Subcutaneous adipose tissue (tissue), 4 donors: Measurements from ENCODE around the gene TMUB2. TPM values are rescaled to one million over a fixed set of nuclear protein-coding genes. Genes with fewer than 3 reads are reported as not detected.

Experiments
- total RNA-seq, 4 donors: library from RNA; depleted of rRNA; stranded (reverse); fragments of >200 nt; gene quantifications; one replicate each; pipeline ENCODE4 v1.1.0, GENCODE V29; 2016
- TF ChIP-seq, protein P1 (sequence below): fragments of 450-650 bp; IDR thresholded peaks from one replicate; pipeline ENCODE4 v1.5.1; 2016; ENCODE audit warnings: low read depth, mild to moderate bottlenecking, control low read depth, antibody characterized with exemption, moderate library complexity

The TMUB2 gene
- total RNA-seq, 4 donors from 2014 or later = 26.6 to 36.0 (median 33.2) TPM

DNA sequence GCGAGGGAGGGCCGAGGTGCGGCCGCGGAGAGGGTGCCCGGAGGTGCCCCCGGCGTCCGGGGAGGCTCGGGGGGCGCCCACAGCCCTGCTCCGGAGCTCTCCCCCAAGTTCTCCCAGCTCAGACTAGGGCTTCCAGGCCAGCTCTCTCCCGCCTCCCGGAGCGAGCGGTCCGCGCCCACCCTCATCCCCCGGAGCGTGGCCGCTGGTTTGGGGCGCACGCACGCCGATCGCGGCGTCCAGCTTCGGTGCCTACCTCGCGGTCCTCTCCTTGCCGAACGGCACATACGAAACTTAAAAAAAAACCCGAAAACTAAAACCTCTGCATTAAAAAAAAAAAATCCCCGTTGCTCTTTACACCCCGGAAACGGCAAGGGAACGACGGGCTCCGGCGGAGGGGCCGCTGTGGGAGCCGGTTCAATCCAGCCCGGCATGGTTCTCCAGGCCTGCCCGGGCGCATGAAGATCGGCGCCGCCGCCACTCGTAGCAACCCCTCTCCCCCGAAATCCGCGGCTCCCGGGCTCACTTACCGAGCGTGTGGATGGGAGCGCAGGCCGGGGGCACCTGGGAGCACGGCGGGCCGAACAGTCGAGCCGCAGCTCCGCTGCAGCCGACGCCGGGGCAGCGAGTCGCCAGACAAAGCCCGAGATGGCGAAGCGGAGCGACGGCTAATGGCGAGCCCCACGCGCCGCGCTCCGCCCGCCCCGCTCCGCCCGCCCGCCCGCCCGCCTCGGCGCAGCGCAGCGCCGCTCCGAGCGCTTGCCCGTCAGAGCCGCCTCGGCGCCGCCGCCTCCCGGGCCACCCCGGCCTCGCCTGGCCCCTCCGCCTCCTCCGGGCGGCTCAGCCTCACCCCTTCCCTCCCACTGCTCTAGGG, 33.7 kb downstream of the TMUB2 start:
- TF ChIP-seq, protein P1, sequence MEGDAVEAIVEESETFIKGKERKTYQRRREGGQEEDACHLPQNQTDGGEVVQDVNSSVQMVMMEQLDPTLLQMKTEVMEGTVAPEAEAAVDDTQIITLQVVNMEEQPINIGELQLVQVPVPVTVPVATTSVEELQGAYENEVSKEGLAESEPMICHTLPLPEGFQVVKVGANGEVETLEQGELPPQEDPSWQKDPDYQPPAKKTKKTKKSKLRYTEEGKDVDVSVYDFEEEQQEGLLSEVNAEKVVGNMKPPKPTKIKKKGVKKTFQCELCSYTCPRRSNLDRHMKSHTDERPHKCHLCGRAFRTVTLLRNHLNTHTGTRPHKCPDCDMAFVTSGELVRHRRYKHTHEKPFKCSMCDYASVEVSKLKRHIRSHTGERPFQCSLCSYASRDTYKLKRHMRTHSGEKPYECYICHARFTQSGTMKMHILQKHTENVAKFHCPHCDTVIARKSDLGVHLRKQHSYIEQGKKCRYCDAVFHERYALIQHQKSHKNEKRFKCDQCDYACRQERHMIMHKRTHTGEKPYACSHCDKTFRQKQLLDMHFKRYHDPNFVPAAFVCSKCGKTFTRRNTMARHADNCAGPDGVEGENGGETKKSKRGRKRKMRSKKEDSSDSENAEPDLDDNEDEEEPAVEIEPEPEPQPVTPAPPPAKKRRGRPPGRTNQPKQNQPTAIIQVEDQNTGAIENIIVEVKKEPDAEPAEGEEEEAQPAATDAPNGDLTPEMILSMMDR = no peak

DNA sequence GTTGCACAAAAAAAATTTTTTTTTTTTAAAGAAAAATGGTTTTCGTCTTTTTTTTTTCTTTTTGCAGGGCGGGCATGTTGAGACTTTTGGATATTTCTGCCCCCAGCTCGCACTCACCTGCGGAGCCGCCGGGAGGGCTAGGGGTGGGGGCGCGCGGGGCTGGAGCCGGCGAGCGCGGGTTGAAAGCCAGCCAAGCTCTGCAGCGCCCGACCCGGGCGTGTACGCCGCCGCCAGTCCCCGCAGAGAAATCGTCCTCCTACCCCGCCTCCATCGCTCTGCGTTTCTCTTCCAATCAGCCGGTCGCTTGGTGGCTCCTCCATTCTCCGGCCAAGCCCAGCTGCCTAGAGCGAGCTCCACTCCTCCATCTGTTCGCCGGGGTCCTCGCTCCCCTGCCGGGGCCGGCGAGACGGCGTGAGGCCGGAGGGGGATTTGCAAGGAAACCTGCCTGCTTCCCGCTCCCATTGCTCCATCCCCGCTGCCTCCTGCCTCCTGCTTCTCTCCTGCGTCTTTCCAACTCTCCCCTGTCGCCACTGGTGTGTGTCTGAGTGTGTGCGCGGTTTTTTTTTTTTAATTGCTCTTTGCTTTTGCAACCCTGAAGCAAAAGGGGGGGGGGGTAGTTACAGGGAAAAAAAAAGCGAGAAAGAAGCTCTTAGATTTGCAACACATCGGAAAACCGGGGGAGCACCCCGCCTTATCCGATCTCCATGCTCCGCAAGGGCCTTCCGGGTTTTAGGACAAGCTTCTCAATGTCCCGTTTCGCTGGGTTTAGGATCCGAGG, 34.5 kb downstream of the TMUB2 start:
- TF ChIP-seq, protein P1 = no peak

DNA sequence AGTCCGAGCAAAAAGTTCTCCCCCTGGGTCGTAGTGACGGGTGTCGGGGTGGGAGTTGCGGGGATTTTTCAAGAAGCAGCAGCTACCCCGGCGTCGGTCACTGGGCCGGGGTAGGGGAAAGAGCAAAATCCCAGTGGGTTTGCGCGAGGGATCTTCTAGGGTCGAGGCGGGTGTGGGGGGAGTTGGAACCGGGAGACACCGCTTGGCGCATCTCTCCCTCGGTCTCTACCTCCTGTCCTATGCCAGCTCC, 35.0 kb downstream of the TMUB2 start:
- TF ChIP-seq, protein P1 = no peak

DNA sequence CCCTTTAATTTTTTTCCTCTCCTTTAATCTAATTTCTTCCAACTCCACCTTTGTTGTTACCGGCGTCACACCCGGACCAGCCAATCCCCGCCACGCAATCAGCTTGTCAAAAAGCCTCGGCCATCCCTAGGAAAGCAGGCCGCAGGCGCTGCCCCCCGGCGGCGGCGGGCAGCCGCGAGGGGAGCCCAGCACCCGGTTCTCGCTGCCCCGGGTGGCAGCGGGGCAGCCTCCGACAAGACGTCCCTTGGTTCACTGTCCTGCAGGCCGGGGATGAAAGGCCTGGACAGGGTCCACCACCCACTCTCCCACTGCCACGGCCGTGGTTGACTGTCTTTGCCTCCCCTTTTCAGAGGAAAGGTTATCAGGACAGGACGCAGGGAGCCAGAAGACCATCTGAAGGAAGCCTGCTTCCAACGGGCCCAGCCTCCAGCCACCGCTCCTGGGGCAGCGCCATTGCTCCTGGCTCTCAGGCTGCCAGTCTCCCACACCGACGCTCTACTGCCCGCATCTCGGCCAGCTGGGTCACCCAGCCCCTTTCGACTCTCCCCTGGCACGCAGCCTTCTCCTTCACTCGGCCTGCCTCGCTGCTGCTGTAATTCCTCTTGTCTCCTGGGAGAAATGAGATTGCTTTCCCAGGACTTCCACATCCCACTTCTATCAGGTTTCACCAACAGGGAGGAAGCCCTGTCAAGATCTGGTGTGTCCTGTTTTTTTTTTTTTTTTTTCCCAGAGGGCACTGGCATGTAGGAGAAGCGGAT, 35.5 kb downstream of the TMUB2 start:
- TF ChIP-seq, protein P1 = no peak

DNA sequence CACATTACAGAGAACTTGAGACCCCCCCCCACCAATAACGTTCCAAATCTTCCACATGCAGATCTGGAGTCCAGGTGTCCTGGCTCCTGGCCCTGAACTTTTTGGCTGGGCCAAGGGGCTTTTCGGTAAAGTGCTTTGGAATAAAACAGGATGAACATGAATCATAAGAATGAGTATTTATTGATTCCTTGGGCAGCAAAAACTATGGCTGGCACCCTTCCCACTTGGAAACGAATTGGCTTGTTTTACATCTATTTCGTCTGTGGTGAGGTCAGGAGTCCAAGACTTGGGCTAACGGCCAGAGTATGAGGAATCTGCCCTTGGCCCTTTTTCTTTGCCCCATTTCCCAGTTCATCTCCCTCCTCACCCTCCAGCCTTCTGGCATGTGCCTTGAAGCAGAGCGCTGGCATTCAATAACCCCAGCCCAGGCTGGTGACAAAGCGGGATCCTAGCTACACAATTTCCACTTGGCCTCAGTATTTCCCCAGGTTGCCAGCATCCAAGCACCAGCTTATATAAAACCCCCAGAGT, 36.8 kb downstream of the TMUB2 start:
- TF ChIP-seq, protein P1 = no peak

DNA sequence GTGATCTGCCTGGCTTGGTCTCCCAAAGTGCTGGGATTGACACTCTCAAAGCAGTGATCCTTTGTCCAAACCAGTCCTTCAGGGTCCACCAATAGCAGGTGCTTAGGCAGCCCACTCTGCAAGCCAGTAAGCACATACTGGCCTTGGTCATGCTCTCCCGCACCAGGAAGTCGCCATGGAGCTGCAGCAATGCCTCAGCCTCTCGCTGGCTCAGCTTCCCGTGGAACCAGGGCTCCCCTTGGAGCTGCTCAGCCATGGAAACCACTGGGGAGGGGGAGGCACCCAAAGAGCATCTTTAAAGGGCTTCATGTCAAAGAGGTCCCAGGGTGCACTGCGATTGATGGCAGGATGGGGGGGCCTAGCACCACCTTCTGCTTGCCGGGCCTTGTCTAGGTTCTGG, 42.3 kb downstream of the TMUB2 start:
- TF ChIP-seq, protein P1 = no peak
